SK-N-SH treated with all-trans-retinoic acid at 6 μM for 48 hours (cell line): ENCODE data around the gene BMP8B.

Source experiments
- ATAC-seq: fragments of 200-7000 bp; cut with Tn5 transposase; 3 replicates; pipeline ENCODE4 v1.9.1; 2020; ENCODE audit warnings: mild to moderate bottlenecking, moderate library complexity
- ARNTL ChIP-seq: fragments of 450-650 bp; formaldehyde crosslinking; IDR thresholded peaks from 2 replicates; pipeline ENCODE4 v1.5.0; 2020; ENCODE audit warnings: low read depth, mild to moderate bottlenecking, moderate library complexity, borderline replicate concordance
- BACH2 ChIP-seq: fragments of 250-450 bp; sonication (Bioruptor Pico); IDR thresholded peaks from 2 replicates; pipeline ENCODE4 v1.9.0; 2021; ENCODE audit warnings: mild to moderate bottlenecking, borderline replicate concordance
- CSDC2 ChIP-seq: fragments of 250-450 bp; sonication (Bioruptor Pico); IDR thresholded peaks from 2 replicates; pipeline ENCODE4 v1.5.0; 2020; ENCODE audit warnings: mild to moderate bottlenecking, moderate library complexity
- ESRRG ChIP-seq: fragments of 250-450 bp; sonication (Bioruptor Pico); IDR thresholded peaks from 2 replicates; pipeline ENCODE4 v1.6.1; 2021; ENCODE audit warnings: mild to moderate bottlenecking
- GLIS3 ChIP-seq: fragments of 250-450 bp; sonication (Bioruptor Pico); IDR thresholded peaks from 2 replicates; pipeline ENCODE4 v1.5.0; 2020; ENCODE audit warnings: mild to moderate bottlenecking, moderate library complexity
- OSR1 ChIP-seq: fragments of 250-450 bp; sonication (Bioruptor Pico); IDR thresholded peaks from 2 replicates; pipeline ENCODE4 v1.8.0; 2022; ENCODE audit warnings: moderate library complexity, mild to moderate bottlenecking, inconsistent platforms
- PPARA ChIP-seq: fragments of 250-450 bp; sonication (Bioruptor Pico); IDR thresholded peaks from 2 replicates; pipeline ENCODE4 v1.5.0; 2020; ENCODE audit warnings: mild to moderate bottlenecking, borderline replicate concordance
- RARB ChIP-seq: fragments of 250-450 bp; sonication (Bioruptor Pico); IDR thresholded peaks from 2 replicates; pipeline ENCODE4 v1.8.0; 2021; ENCODE audit warnings: mild to moderate bottlenecking, moderate library complexity
- TCF4 ChIP-seq: fragments of 250-450 bp; sonication (Bioruptor Pico); IDR thresholded peaks from 2 replicates; pipeline ENCODE4 v1.8.0; 2021; ENCODE audit warnings: mild to moderate bottlenecking, moderate library complexity, borderline replicate concordance
- TOX ChIP-seq: fragments of 250-450 bp; sonication (Bioruptor Pico); IDR thresholded peaks from 2 replicates; pipeline ENCODE4 v1.8.0; 2021; ENCODE audit warnings: mild to moderate bottlenecking, moderate library complexity, borderline replicate concordance
- ZC3H10 ChIP-seq: fragments of 250-450 bp; sonication (Bioruptor Pico); IDR thresholded peaks from 2 replicates; pipeline ENCODE4 v1.5.1; 2021; ENCODE audit warnings: mild to moderate bottlenecking, moderate library complexity
- ZFP3 ChIP-seq: fragments of 250-450 bp; sonication (Bioruptor Pico); IDR thresholded peaks from 2 replicates; pipeline ENCODE4 v1.5.0; 2020; ENCODE audit warnings: mild to moderate bottlenecking, moderate library complexity
- ZFP30 ChIP-seq: fragments of 450-650 bp; formaldehyde crosslinking; IDR thresholded peaks from 2 replicates; pipeline ENCODE4 v1.5.0; 2022; ENCODE audit warnings: mild to moderate bottlenecking, moderate library complexity
- ZNF70 ChIP-seq: fragments of 450-650 bp; formaldehyde crosslinking; IDR thresholded peaks from 2 replicates; pipeline ENCODE4 v1.5.0; 2020; ENCODE audit warnings: mild to moderate bottlenecking, moderate library complexity
- ZNF8 ChIP-seq: fragments of 450-650 bp; formaldehyde crosslinking; IDR thresholded peaks from 2 replicates; pipeline ENCODE4 v1.5.0; 2020; ENCODE audit warnings: mild to moderate bottlenecking, moderate library complexity
- TF ChIP-seq, protein P1 (sequence below): fragments of 250-450 bp; sonication (Bioruptor Pico); IDR thresholded peaks from 2 replicates; pipeline ENCODE4 v1.5.0; 2020; ENCODE audit warnings: mild to moderate bottlenecking, moderate library complexity
- TF ChIP-seq, protein P2 (sequence below): fragments of 250-450 bp; sonication (Bioruptor Pico); IDR thresholded peaks from 2 replicates; pipeline ENCODE4 v1.5.1; 2020; ENCODE audit warnings: low read depth, mild to moderate bottlenecking, moderate library complexity
- TF ChIP-seq, protein P3 (sequence below): fragments of 250-450 bp; sonication (Bioruptor Pico); IDR thresholded peaks from 2 replicates; pipeline ENCODE4 v1.8.0; 2020; ENCODE audit warnings: mild to moderate bottlenecking, moderate library complexity, borderline replicate concordance
- TF ChIP-seq, protein P4 (sequence below): fragments of 250-450 bp; sonication (Bioruptor Pico); IDR thresholded peaks from 2 replicates; pipeline ENCODE4 v1.8.0; 2021; ENCODE audit warnings: low read depth, mild to moderate bottlenecking, moderate library complexity, borderline replicate concordance

Gene BMP8B

DNA sequence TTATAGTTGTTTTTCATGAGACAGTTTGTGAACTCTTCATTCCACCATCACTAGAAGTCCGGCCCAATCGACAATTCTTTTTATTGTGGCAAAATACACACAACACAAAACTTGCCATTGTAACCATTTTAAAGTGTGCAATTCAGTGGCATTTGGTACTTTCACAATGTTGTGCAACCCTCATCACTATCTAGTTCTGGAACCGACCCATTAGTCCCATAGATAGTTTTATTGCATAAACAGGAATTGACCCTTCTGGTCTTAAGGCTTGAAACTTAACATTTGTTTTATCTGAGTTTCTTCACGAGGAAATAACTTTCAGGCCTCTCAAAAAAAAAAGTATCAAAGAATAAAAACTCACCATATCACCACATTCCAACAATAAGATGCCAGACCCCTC is 58.8 kb downstream of the BMP8B start:
- TF ChIP-seq GLIS3 (CRISPR knock-in tag) = no peak
- TF ChIP-seq, protein P1, sequence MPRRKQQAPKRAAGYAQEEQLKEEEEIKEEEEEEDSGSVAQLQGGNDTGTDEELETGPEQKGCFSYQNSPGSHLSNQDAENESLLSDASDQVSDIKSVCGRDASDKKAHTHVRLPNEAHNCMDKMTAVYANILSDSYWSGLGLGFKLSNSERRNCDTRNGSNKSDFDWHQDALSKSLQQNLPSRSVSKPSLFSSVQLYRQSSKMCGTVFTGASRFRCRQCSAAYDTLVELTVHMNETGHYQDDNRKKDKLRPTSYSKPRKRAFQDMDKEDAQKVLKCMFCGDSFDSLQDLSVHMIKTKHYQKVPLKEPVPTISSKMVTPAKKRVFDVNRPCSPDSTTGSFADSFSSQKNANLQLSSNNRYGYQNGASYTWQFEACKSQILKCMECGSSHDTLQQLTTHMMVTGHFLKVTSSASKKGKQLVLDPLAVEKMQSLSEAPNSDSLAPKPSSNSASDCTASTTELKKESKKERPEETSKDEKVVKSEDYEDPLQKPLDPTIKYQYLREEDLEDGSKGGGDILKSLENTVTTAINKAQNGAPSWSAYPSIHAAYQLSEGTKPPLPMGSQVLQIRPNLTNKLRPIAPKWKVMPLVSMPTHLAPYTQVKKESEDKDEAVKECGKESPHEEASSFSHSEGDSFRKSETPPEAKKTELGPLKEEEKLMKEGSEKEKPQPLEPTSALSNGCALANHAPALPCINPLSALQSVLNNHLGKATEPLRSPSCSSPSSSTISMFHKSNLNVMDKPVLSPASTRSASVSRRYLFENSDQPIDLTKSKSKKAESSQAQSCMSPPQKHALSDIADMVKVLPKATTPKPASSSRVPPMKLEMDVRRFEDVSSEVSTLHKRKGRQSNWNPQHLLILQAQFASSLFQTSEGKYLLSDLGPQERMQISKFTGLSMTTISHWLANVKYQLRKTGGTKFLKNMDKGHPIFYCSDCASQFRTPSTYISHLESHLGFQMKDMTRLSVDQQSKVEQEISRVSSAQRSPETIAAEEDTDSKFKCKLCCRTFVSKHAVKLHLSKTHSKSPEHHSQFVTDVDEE (CRISPR knock-in tag) = no peak
- TF ChIP-seq ESRRG = no peak
- TF ChIP-seq ZC3H10 (CRISPR knock-in tag) = no peak
- no peak for TF ChIP-seq ZFP30
- TF ChIP-seq RARB (CRISPR knock-in tag) = no peak
- TF ChIP-seq, protein P2, sequence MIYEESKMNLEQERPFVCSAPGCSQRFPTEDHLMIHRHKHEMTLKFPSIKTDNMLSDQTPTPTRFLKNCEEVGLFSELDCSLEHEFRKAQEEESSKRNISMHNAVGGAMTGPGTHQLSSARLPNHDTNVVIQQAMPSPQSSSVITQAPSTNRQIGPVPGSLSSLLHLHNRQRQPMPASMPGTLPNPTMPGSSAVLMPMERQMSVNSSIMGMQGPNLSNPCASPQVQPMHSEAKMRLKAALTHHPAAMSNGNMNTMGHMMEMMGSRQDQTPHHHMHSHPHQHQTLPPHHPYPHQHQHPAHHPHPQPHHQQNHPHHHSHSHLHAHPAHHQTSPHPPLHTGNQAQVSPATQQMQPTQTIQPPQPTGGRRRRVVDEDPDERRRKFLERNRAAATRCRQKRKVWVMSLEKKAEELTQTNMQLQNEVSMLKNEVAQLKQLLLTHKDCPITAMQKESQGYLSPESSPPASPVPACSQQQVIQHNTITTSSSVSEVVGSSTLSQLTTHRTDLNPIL = no peak
- TF ChIP-seq ZFP3 (CRISPR knock-in tag) = no peak
- no peak for TF ChIP-seq OSR1 (CRISPR knock-in tag)
- TF ChIP-seq, protein P3, sequence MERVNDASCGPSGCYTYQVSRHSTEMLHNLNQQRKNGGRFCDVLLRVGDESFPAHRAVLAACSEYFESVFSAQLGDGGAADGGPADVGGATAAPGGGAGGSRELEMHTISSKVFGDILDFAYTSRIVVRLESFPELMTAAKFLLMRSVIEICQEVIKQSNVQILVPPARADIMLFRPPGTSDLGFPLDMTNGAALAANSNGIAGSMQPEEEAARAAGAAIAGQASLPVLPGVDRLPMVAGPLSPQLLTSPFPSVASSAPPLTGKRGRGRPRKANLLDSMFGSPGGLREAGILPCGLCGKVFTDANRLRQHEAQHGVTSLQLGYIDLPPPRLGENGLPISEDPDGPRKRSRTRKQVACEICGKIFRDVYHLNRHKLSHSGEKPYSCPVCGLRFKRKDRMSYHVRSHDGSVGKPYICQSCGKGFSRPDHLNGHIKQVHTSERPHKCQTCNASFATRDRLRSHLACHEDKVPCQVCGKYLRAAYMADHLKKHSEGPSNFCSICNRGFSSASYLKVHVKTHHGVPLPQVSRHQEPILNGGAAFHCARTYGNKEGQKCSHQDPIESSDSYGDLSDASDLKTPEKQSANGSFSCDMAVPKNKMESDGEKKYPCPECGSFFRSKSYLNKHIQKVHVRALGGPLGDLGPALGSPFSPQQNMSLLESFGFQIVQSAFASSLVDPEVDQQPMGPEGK = no peak
- no peak for TF ChIP-seq BACH2
- TF ChIP-seq CSDC2 (CRISPR knock-in tag) = no peak
- no peak for TF ChIP-seq ZNF8 (CRISPR knock-in tag)
- TF ChIP-seq ARNTL = no peak
- no peak for TF ChIP-seq PPARA (CRISPR knock-in tag)
- no peak for TF ChIP-seq TCF4 (CRISPR knock-in tag)
- no peak for TF ChIP-seq ZNF70
- no peak for ATAC-seq

DNA sequence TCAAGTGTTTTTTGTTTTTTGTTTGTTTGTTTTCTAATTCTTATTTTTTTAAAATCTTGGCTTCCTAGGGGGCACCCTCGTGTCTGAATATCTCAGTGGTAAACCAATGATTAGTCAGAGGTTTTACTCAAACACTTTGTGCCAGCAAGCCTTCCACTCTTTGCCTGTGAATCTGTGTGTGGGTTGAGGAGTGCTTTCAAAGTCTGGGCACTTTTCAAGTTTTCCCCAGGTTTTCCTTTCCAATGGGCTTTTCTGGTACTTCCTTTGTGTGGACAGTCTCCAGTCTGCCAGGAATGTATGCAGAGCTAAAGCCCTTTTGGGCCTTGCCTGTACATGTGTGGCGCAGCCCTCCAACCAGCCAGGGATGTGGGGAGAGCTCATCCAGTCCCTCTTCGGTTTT is 59.6 kb downstream of the BMP8B start:
- ATAC-seq = no peak
- TF ChIP-seq TCF4 (CRISPR knock-in tag) (no peak), ZFP3 (CRISPR knock-in tag) (no peak), OSR1 (CRISPR knock-in tag) (no peak), TOX (CRISPR knock-in tag) (no peak), ARNTL (no peak), ZFP30 (no peak), BACH2 (no peak), CSDC2 (CRISPR knock-in tag) (no peak)
- TF ChIP-seq, protein P4, sequence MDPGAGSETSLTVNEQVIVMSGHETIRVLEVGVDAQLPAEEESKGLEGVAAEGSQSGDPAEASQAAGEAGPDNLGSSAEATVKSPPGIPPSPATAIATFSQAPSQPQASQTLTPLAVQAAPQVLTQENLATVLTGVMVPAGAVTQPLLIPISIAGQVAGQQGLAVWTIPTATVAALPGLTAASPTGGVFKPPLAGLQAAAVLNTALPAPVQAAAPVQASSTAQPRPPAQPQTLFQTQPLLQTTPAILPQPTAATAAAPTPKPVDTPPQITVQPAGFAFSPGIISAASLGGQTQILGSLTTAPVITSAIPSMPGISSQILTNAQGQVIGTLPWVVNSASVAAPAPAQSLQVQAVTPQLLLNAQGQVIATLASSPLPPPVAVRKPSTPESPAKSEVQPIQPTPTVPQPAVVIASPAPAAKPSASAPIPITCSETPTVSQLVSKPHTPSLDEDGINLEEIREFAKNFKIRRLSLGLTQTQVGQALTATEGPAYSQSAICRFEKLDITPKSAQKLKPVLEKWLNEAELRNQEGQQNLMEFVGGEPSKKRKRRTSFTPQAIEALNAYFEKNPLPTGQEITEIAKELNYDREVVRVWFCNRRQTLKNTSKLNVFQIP (CRISPR knock-in tag) = no peak
- TF ChIP-seq, protein P2 = no peak
- TF ChIP-seq, protein P1 (CRISPR knock-in tag) = no peak
- TF ChIP-seq, protein P3 = no peak
